GM13976 (cell line): ENCODE measurements around the gene ERBB4.

Experiments
- DNase-seq: peaks from one replicate; pipeline ENCODE4 v3.0.0; 2012; ENCODE audit warnings: low spot score
- in situ Hi-C: fragments of 300-500 bp; cut with MboI; formaldehyde crosslinking; loops from one replicate; pipeline ENCODE4 v1.12.0; 2022; ENCODE audit warnings: low sequenced_read_pairs, mixed read lengths, inconsistent platforms; ENCODE audit not compliant: unreplicated experiment
- TF ChIP-seq, protein P1 (sequence below): IDR thresholded peaks from 2 replicates; pipeline ENCODE4 v1.5.1; 2012; ENCODE audit warnings: borderline replicate concordance, mild to moderate bottlenecking; ENCODE audit not compliant: insufficient read depth; ENCODE audit errors: extremely low read depth, missing control alignments, control extremely low read depth

Gene ERBB4

DNA sequence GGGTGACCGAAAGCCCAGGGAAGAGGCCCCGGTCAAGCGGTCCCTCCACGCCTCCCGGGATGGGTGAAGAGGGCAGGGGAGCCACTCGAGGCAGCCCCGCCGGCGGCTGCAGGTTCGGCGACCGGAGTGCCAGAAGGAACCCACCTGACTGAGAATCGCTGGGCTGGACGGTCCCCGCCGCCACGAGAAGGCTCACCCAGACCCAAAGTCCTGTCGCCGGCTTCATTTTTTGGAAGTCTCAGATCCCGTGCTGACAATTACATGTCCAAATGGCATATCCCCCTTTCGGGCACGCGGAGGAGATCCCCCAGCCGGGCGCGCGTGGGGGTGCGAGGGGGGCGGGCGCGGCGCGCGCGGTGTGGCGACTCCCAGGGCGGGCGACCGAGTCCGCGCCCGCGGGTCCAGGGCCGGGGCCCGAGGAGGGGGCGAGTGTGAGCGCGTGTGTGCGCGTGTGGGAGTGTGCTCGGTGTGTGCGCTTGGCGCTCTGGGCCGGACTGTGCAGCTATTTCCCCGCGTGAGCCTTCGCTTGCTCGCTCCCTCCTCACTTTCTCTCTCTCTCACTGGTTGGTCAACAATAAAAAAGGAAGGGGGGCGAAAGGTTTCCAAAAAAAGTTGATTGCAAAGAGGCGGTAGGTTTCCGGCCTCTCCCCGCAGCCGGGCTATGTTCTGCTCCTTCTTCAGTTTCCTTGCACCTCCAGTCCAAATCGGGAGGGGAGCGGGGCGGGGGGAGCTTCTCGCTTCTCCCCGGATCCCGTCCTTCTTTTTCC, at the start of gene ERBB4:
Gene ERBB4, minus strand, starts transcription at position 498 of the 767 bp plus-strand sequence. Its CDS starts 272 bp downstream, at position 226.
- peak; percentile 29 for DNase-seq
- TF ChIP-seq, protein P1, sequence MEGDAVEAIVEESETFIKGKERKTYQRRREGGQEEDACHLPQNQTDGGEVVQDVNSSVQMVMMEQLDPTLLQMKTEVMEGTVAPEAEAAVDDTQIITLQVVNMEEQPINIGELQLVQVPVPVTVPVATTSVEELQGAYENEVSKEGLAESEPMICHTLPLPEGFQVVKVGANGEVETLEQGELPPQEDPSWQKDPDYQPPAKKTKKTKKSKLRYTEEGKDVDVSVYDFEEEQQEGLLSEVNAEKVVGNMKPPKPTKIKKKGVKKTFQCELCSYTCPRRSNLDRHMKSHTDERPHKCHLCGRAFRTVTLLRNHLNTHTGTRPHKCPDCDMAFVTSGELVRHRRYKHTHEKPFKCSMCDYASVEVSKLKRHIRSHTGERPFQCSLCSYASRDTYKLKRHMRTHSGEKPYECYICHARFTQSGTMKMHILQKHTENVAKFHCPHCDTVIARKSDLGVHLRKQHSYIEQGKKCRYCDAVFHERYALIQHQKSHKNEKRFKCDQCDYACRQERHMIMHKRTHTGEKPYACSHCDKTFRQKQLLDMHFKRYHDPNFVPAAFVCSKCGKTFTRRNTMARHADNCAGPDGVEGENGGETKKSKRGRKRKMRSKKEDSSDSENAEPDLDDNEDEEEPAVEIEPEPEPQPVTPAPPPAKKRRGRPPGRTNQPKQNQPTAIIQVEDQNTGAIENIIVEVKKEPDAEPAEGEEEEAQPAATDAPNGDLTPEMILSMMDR, result no peak
- in situ Hi-C loops, result no loop called here

DNA sequence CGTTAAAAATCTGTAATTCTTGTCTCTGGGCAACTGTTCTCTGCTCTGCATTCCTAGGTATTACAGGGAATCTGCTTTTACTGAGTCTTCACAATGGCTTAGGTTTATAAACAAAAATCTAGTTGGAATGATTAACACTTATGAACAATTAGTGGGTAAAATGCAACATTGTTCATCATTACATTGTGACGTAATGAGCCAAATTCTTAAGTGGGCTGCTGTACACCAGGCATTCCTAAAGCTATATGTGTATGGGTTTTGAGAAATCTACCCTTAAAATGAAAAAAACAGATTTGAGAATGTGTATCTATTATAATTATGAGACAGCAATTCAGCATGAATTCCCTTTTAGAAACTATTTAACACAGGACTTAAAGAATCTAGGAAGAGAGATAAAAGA, 41.5 kb upstream of the ERBB4 start:
- in situ Hi-C loops, result no loop called here
- DNase-seq, result no peak
- TF ChIP-seq, protein P1, result no peak

DNA sequence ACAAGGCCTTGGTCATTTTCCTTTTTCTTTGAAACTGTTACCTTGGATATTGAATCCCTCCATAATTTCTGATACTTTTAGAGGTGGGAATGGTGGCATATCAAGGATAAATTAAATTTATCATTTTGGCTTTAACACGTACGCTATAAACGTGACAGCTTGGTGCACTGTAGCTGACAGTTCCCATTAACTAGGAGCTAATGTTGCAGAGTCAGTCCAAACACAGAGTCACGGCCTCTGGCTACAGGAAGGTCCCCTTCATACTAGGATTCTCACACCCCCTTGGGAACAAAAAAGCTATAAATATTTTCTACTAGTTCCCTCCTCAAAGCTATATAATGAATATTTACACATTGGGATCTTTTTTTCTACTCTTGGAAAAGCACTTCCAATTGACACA, 17.7 kb upstream of the ERBB4 start:
- TF ChIP-seq, protein P1, result no peak
- in situ Hi-C loops, result no loop called here
- no peak for DNase-seq

DNA sequence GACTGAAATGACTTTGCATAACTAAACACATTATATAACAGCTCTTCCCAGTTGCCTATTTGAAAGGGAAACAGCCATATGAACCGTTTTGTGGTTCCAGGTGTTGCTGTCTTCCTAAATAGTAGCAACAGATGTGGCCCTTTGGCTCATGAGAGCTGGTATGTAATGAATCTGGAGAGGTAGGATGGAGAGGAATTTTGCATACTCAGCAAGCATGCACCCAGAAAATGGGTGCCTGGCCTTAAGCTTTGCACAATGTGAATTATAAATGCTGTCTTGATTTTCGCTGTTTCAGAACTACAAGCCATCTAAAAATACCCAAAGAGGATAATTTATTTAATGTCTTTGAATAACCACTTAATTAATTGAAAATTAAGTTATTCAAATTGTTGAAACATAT, 15.6 kb upstream of the ERBB4 start:
- TF ChIP-seq, protein P1, result no peak
- in situ Hi-C loops, result no loop called here
- no peak for DNase-seq

DNA sequence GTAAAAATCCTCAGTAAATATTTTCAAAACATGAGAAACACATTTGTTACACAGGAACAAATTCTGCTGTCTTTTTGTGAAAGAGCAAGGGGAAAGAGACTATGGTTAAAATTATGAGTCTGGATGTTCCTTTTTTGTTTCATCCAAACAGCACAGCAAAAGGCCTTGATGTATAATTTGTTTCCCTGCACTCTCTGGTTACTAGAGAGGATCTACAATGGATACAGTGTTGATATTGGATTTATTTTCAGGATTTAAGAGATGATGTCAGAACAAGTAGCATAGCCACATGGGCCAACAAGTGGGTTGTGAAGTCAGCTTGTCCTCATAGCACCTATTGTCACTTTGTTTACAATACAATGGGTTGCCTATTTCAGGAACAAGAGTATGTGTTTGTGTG, 11.3 kb upstream of the ERBB4 start:
- in situ Hi-C loops, result no loop called here
- TF ChIP-seq, protein P1, result no peak
- no peak for DNase-seq

DNA sequence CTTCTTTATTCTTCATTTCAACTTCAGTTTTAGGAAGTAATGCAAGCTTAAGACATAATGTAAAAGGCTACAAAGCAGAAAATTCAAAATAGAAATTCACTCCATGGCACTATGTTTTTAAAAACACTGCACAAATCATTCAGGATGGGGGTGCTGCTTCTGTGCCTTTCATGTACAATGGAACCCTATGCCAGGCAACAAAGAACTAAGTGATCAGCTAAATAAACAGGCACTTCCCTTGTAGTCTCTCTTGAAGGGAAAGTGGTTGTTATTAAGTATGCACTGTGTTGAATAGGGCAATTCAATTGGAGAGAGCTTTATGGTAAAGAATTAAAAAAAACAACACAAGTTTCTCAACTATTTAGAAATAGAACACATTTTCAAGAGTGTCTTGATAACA, 10.9 kb upstream of the ERBB4 start:
- TF ChIP-seq, protein P1, result no peak
- DNase-seq, result no peak
- in situ Hi-C loops, result no loop called here
